AG09309 (cell line): ENCODE data around the gene PLCB4.

Source experiments
- DNase-seq: peaks from one replicate; pipeline ENCODE4 v3.0.0-alpha.2; 2010; ENCODE audit warnings: low read depth
- H3K4me3 ChIP-seq: 2 replicates; pipeline ENCODE4 v1.5.1; 2011; ENCODE audit warnings: mild to moderate bottlenecking, low read depth, low read length, moderate library complexity; ENCODE audit not compliant: control insufficient read depth
- CTCF ChIP-seq: IDR thresholded peaks from 2 replicates; pipeline ENCODE4 v1.5.1; 2011; ENCODE audit warnings: mild to moderate bottlenecking, low read depth, low read length, inconsistent platforms; ENCODE audit not compliant: insufficient read depth, control insufficient read depth; ENCODE audit errors: missing control alignments

Gene PLCB4

GRCh38 chr20:9093218-9093957 is 24.5 kb downstream of the PLCB4 start:
- TF ChIP-seq CTCF, result no peak
- H3K4me3 ChIP-seq, result no peak overlapping the region
- no peak for DNase-seq

- no peak for TF ChIP-seq CTCF
- DNase-seq, result no peak
- H3K4me3 ChIP-seq, result no peak overlapping the region
Observed at GRCh38 chr20:9099372-9099771, 30.5 kb downstream of the PLCB4 start.

- no peak for DNase-seq
Observed at GRCh38 chr20:9100691-9101090, 31.8 kb downstream of the PLCB4 start.

GRCh38 chr20:9102456-9102855 is 33.6 kb downstream of the PLCB4 start:
- H3K4me3 ChIP-seq, result no peak overlapping the region
- TF ChIP-seq CTCF, result no peak
- DNase-seq, result no peak

More at GRCh38 chr20:9100691-9101090, 31.8 kb downstream of the PLCB4 start:
- TF ChIP-seq CTCF, result no peak
- no peak overlapping the region for H3K4me3 ChIP-seq

GRCh38 chr20:9103955-9104354 is 35.1 kb downstream of the PLCB4 start:
- TF ChIP-seq CTCF, result no peak
- no peak overlapping the region for H3K4me3 ChIP-seq
- DNase-seq, result no peak

GRCh38 chr20:9108260-9108659 is 39.4 kb downstream of the PLCB4 start:
- TF ChIP-seq CTCF, result no peak
- H3K4me3 ChIP-seq, result no peak overlapping the region
- DNase-seq, result no peak
